Mesenchymal stem cell (in vitro differentiated cells and primary cell): ENCODE results near the gene IL31RA.

Experiments
- DNase-seq: peaks from one replicate; pipeline ENCODE4 v3.0.0-alpha.2; 2013
- H2AFZ ChIP-seq: one replicate; pipeline ENCODE4 v1.6.1; 2013; ENCODE audit warnings: low read depth, mild to moderate bottlenecking, control low read depth, inconsistent platforms, low read length, moderate library complexity
- H2AK5ac ChIP-seq: 2 replicates; pipeline ENCODE4 v1.6.1; 2013; ENCODE audit warnings: low read length, moderate library complexity, mild to moderate bottlenecking, inconsistent platforms; ENCODE audit not compliant: severe bottlenecking
- H2BK120ac ChIP-seq: one replicate; pipeline ENCODE4 v1.6.1; 2013; ENCODE audit warnings: low read depth, mild to moderate bottlenecking, inconsistent platforms, low read length, moderate library complexity
- H2BK12ac ChIP-seq, 2 experiments: one replicate each; pipeline ENCODE4 v1.6.1; 2013; ENCODE audit warnings: inconsistent platforms in 2 of 2, low read length in 2 of 2, mild to moderate bottlenecking in 2 of 2, moderate library complexity in 2 of 2, control low read depth in 1 of 2
- H2BK15ac ChIP-seq: one replicate; pipeline ENCODE4 v1.6.1; 2013; ENCODE audit warnings: mild to moderate bottlenecking, low read depth, inconsistent platforms; ENCODE audit not compliant: poor library complexity, severe bottlenecking
- H2BK5ac ChIP-seq: 2 replicates; pipeline ENCODE4 v1.6.1; 2013; ENCODE audit warnings: low read depth, mild to moderate bottlenecking, low read length, control low read depth, inconsistent platforms; ENCODE audit not compliant: poor library complexity, severe bottlenecking
- H3K14ac ChIP-seq, 2 experiments: one replicate each; pipeline ENCODE4 v1.6.1; 2013; ENCODE audit warnings: inconsistent platforms in 2 of 2, low read length in 2 of 2, control low read depth in 1 of 2, mild to moderate bottlenecking in 1 of 2, moderate library complexity in 1 of 2
- H3K18ac ChIP-seq, 2 experiments: one replicate each; pipeline ENCODE4 v1.6.1; 2013; ENCODE audit warnings: inconsistent platforms in 2 of 2, low read length in 2 of 2, control low read depth in 1 of 2, low read depth in 1 of 2, mild to moderate bottlenecking in 1 of 2
- H3K23ac ChIP-seq, 2 experiments: one replicate each; pipeline ENCODE4 v1.6.1; 2013; ENCODE audit warnings: inconsistent platforms in 2 of 2, low read length in 2 of 2, mild to moderate bottlenecking in 2 of 2, moderate library complexity in 2 of 2, control low read depth in 1 of 2
- H3K27ac ChIP-seq: 2 replicates; pipeline ENCODE4 v1.5.1; 2013; ENCODE audit warnings: mild to moderate bottlenecking, moderate library complexity, low read length, control low read depth, inconsistent platforms; ENCODE audit not compliant: poor library complexity, severe bottlenecking
- H3K27me3 ChIP-seq, 2 experiments: 2 replicates each; pipeline versions ENCODE4 v1.6.1 to v1.7.0; 2013; ENCODE audit warnings: low read length in 2 of 2, mild to moderate bottlenecking in 2 of 2, moderate library complexity in 2 of 2, control low read depth in 1 of 2, inconsistent platforms in 1 of 2; ENCODE audit not compliant: control insufficient read depth in 1 of 2, insufficient read depth in 1 of 2
- H3K36me3 ChIP-seq, 2 experiments: 2 replicates each; pipeline versions ENCODE4 v1.6.1 to v1.7.0; 2013; ENCODE audit warnings: low read length in 2 of 2, control low read depth in 1 of 2, inconsistent platforms in 1 of 2, low read depth in 1 of 2, mild to moderate bottlenecking in 1 of 2; ENCODE audit not compliant: insufficient read depth in 2 of 2, control insufficient read depth in 1 of 2
- H3K4ac ChIP-seq, 2 experiments: one replicate each; pipeline ENCODE4 v1.6.1; 2013; ENCODE audit warnings: inconsistent platforms in 2 of 2, low read length in 2 of 2, mild to moderate bottlenecking in 2 of 2, moderate library complexity in 2 of 2, control low read depth in 1 of 2, low read depth in 1 of 2
- H3K4me1 ChIP-seq: 2 replicates; pipeline ENCODE4 v1.6.1; 2013; ENCODE audit warnings: low read depth, low read length, control low read depth; ENCODE audit not compliant: control insufficient read depth, insufficient read depth
- H3K4me2 ChIP-seq: 2 replicates; pipeline ENCODE4 v1.6.1; 2013; ENCODE audit warnings: low read length, mild to moderate bottlenecking, inconsistent platforms; ENCODE audit not compliant: poor library complexity, severe bottlenecking
- H3K4me3 ChIP-seq, 2 experiments: 2 replicates each; pipeline versions ENCODE4 v1.5.1 to v1.7.0; 2013; ENCODE audit warnings: low read length in 2 of 2, mild to moderate bottlenecking in 2 of 2, control low read depth in 1 of 2, low read depth in 1 of 2; ENCODE audit not compliant: insufficient read depth in 1 of 2
- H3K79me1 ChIP-seq: replicated peaks from 2 replicates; pipeline ENCODE4 v1.6.1; 2013; ENCODE audit warnings: mild to moderate bottlenecking, control low read depth, low read length, inconsistent platforms; ENCODE audit not compliant: poor library complexity, severe bottlenecking
- H3K9ac ChIP-seq: 2 replicates; pipeline ENCODE4 v1.7.0; 2013; ENCODE audit warnings: mild to moderate bottlenecking, low read length, moderate library complexity
- H3K9me3 ChIP-seq: 2 replicates; pipeline ENCODE4 v1.7.0; 2013; ENCODE audit warnings: mild to moderate bottlenecking, low read length; ENCODE audit not compliant: control insufficient read depth
- H4K8ac ChIP-seq: one replicate; pipeline ENCODE4 v1.6.1; 2013; ENCODE audit warnings: inconsistent platforms, mild to moderate bottlenecking, low read length, moderate library complexity
- H4K91ac ChIP-seq: one replicate; pipeline ENCODE4 v1.6.1; 2013; ENCODE audit warnings: mild to moderate bottlenecking, low read length, inconsistent platforms
- WGBS: methylation state at CpG from one replicate; pipeline ENCODE4 v1.1.7; 2013; ENCODE audit warnings: mixed read lengths; 5-methylcytosine and 5-hydroxymethylcytosine counted together

IL31RA gene

DNA sequence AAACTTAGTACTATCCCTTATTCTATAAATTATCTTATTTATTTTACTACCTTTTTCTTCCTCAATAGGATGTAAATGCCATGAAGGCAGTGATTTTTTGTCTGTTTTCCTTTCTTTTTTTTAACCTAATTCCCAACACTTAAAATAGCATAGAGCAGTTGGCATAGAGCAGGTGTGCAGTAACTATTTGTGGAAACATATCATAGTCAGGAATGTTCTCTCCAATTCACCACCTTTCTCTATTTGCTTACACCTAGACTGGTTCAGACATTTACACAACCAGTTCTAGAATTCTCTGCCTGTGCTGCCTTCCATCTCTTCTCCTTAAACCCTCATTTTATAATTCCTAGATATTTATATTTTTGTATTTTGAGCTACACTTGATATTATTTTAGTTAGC is 49.6 kb downstream of the IL31RA start:
- Histone ChIP-seq H2AK5ac (no peak overlapping the region), H3K27ac (no peak overlapping the region), H3K9ac (no peak overlapping the region), H2BK15ac (no peak overlapping the region), H4K8ac (no peak overlapping the region), H2BK12ac (no peak overlapping the region), H3K27me3 (no peaks in the 10 kb centered on the region), H2BK5ac (no peak overlapping the region), H3K23ac (no peak overlapping the region), H3K4me3 (no peak overlapping the region), H3K36me3 (no peaks in the 10 kb centered on the region), H2BK120ac (no peak overlapping the region), H2AFZ (no peak overlapping the region), H3K4me2 (no peak overlapping the region), H3K9me3 (no peaks in the 10 kb centered on the region), H3K4me1 (peaks cover 17% of the 10 kb centered on the region), H3K14ac (no peak overlapping the region), H3K18ac (no peak overlapping the region), H3K4ac (no peak overlapping the region), H3K79me1 (no peaks in the 10 kb centered on the region), H4K91ac (no peak overlapping the region)
- no peak for DNase-seq

DNA sequence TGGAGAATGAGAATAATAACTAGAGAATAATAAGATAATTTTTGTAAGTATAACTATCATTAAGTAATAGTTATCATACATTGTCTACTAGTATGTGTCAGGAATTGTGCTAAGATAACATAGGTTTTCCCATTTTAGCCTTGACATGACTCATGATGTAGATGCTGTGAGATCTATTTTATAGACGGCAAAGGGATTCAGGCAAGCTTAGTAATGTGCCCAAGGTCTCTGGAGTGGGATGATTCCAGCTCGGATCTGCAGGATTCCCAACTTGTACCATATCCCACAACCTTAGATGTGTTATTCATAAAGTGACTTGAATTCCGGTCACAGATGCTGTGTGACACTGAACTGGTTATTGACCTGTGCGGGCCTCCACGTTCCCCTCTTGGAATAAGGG is 51.5 kb downstream of the IL31RA start:
- no peak overlapping the region for H3K14ac ChIP-seq
- DNase-seq, result no peak
- H3K9ac ChIP-seq, result no peak overlapping the region
- no peaks in the 10 kb centered on the region for H3K9me3 ChIP-seq
- no peak overlapping the region for H2BK120ac ChIP-seq
- no peak overlapping the region for H2AK5ac ChIP-seq
- H2BK5ac ChIP-seq, result no peak overlapping the region
- no peaks in the 10 kb centered on the region for H3K27me3 ChIP-seq
- peaks cover 12% of the 10 kb centered on the region for H3K4me1 ChIP-seq
- no peak overlapping the region for H2BK15ac ChIP-seq
- no peak overlapping the region for H4K8ac ChIP-seq
- no peak overlapping the region for H3K18ac ChIP-seq
- H3K79me1 ChIP-seq, result no peaks in the 10 kb centered on the region
- H3K4me3 ChIP-seq, result no peak overlapping the region
- H3K4me2 ChIP-seq, result no peak overlapping the region
- H2AFZ ChIP-seq, result no peak overlapping the region
- no peak overlapping the region for H3K23ac ChIP-seq
- H3K27ac ChIP-seq, result no peak overlapping the region
- WGBS, result 89% methylated on average over 5 of the region's 5 CpGs
- H3K4ac ChIP-seq, result no peak overlapping the region
- no peaks in the 10 kb centered on the region for H3K36me3 ChIP-seq
- no peak overlapping the region for H2BK12ac ChIP-seq
- no peak overlapping the region for H4K91ac ChIP-seq

DNA sequence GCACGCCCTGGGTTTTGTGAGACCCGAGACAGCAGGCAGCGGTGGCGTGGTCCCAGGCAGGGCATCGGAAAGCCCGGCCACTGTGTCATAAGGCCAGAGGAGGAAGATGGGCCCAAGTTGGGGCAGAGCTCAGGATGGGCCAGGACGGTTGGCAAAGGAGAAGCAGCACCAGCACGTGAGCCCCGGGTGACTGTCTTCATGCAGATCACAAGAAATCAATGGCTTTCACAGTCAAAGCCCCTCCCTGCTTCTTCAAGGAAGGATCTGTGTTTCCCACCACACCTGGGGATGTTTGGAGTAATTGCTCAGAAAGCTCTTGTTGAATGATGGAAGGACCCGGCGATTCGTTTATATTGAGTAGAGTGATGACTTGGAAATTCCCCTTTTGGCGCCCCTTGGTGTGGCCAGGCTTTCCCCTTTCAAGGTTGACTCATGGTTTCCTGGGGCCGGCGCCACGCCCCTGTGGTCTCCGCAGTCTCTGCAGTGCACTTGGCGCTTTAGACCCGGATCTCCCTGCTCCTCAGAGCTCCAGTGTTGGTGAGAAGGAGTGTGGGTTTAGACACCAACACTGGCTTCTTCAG is 52.1 kb downstream of the IL31RA start:
- Histone ChIP-seq H3K79me1 (no peaks in the 10 kb centered on the region), H2BK120ac (no peak overlapping the region), H3K9ac (no peak overlapping the region), H3K4me2 (no peak overlapping the region), H4K91ac (no peak overlapping the region), H3K4me3 (no peak overlapping the region), H3K4me1 (peaks cover 9% of the 10 kb centered on the region), H3K27ac (no peak overlapping the region), H2AFZ (no peak overlapping the region), H3K14ac (no peak overlapping the region), H3K9me3 (no peaks in the 10 kb centered on the region), H2BK5ac (no peak overlapping the region), H3K18ac (no peak overlapping the region), H2BK15ac (no peak overlapping the region), H3K23ac (no peak overlapping the region), H3K4ac (no peak overlapping the region), H3K36me3 (no peaks in the 10 kb centered on the region), H2AK5ac (no peak overlapping the region), H2BK12ac (no peak overlapping the region), H3K27me3 (no peaks in the 10 kb centered on the region), H4K8ac (no peak overlapping the region)
- 69% methylated on average over 17 of the region's 19 CpGs for WGBS
- DNase-seq, result peak; percentile 69

DNA sequence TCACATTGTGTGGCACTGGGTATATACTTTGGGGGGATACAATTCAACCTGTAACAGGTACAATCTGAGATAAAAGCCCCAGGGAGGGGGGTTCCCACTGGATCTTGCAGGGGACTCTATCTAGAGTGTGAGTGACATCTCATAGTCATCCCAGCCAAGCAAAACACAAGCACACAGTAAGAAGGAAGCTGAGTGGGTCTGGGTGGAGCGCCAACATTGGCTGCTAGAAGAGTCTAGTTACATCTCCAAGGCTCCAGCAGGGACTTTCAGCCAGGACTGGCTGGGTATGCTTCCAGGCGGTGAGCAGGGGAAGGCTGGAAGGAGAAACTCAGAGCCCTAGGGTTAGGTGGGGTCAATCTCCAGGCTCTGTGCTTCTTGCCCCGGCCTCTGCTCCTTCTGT is 53.0 kb downstream of the IL31RA start:
- no peak overlapping the region for H2AK5ac ChIP-seq
- no peaks in the 10 kb centered on the region for H3K79me1 ChIP-seq
- H2BK15ac ChIP-seq, result no peak overlapping the region
- peaks cover 9% of the 10 kb centered on the region for H3K4me1 ChIP-seq
- 99% methylated on average over 3 of the region's 3 CpGs for WGBS
- H3K27me3 ChIP-seq, result no peaks in the 10 kb centered on the region
- H2BK12ac ChIP-seq, result no peak overlapping the region
- no peak overlapping the region for H3K27ac ChIP-seq
- H3K9me3 ChIP-seq, result no peaks in the 10 kb centered on the region
- H3K9ac ChIP-seq, result no peak overlapping the region
- no peak for DNase-seq
- no peak overlapping the region for H3K4me3 ChIP-seq
- H3K18ac ChIP-seq, result no peak overlapping the region
- H3K4ac ChIP-seq, result no peak overlapping the region
- H3K14ac ChIP-seq, result no peak overlapping the region
- H2AFZ ChIP-seq, result no peak overlapping the region
- no peak overlapping the region for H2BK5ac ChIP-seq
- H3K4me2 ChIP-seq, result no peak overlapping the region
- no peak overlapping the region for H4K8ac ChIP-seq
- H4K91ac ChIP-seq, result no peak overlapping the region
- no peaks in the 10 kb centered on the region for H3K36me3 ChIP-seq
- H2BK120ac ChIP-seq, result no peak overlapping the region
- H3K23ac ChIP-seq, result peak overlapping the region in 1 of 2 experiments; percentile 47
